B cell (primary cell): ENCODE results near the gene RNU1-2. TPM values are rescaled to one million over a fixed set of nuclear protein-coding genes. Genes with fewer than 3 reads are reported as not detected.

ENCODE experiments used
- ATAC-seq: fragments of 200-7000 bp; cut with Tn5 transposase; one replicate; pipeline ENCODE4 v1.10.0; 2021; ENCODE audit warnings: low read depth, mild to moderate bottlenecking, moderate number of reproducible peaks, moderate library complexity
- CTCF ChIA-PET: fragments of 350-600 bp; sonication (Branson Sonifier 250); formaldehyde crosslinking; loops from one replicate; lab custom pipeline; 2021; ENCODE audit warnings: antibody characterized with exemption, inconsistent platforms; lab: Charles Lee
- POLR2A ChIA-PET: fragments of 350-600 bp; sonication (Branson Sonifier 250); formaldehyde crosslinking; loops from one replicate; lab custom pipeline; 2021; ENCODE audit warnings: antibody characterized with exemption; lab: Charles Lee
- DNase-seq: peaks from one replicate; pipeline ENCODE4 v3.0.0; 2013
- H2AFZ ChIP-seq: 2 replicates; pipeline ENCODE4 v1.6.1; 2012; ENCODE audit warnings: mild to moderate bottlenecking, low read depth, low read length; ENCODE audit not compliant: insufficient read depth, poor library complexity, severe bottlenecking
- H3K27ac ChIP-seq, 2 donors: 1 replicate in 1 of 2; 2 replicates in 1 of 2; pipeline ENCODE4 v1.5.1; 2012 to 2013; ENCODE audit warnings: low read length in 2 of 2, mild to moderate bottlenecking in 2 of 2, moderate library complexity in 1 of 2
- H3K27me3 ChIP-seq, 4 experiments: fragments of 200-600 bp in 1 of 4; sonication (generic) in 1 of 4; replicated peaks in 1 of 4; 1 replicate in 2 of 4; 2 replicates in 2 of 4; pipeline versions ENCODE4 v1.6.1 to v1.7.0; 2013 to 2016; ENCODE audit warnings: low read length in 3 of 4, mild to moderate bottlenecking in 2 of 4, mixed read lengths in 1 of 4, moderate library complexity in 1 of 4; ENCODE audit not compliant: insufficient read depth in 4 of 4, control insufficient read depth in 3 of 4; ENCODE audit errors: control extremely low read depth in 1 of 4
- H3K36me3 ChIP-seq, 2 experiments: replicated peaks in 1 of 2; 1 replicate in 1 of 2; 2 replicates in 1 of 2; pipeline versions ENCODE4 v1.6.1 to v1.7.1; 2013; ENCODE audit warnings: low read length in 1 of 2; ENCODE audit not compliant: insufficient read depth in 2 of 2, control insufficient read depth in 1 of 2; ENCODE audit errors: control extremely low read depth in 1 of 2, extremely low read depth in 1 of 2
- H3K4me1 ChIP-seq, 2 donors: fragments of 200-600 bp in 1 of 2; sonication (generic) in 1 of 2; 1 replicate in 1 of 2; 2 replicates in 1 of 2; pipeline versions ENCODE4 v1.5.1 to v1.6.1; 2013 to 2017; ENCODE audit warnings: low read length in 2 of 2; ENCODE audit not compliant: control insufficient read depth in 2 of 2, insufficient read depth in 2 of 2
- H3K4me2 ChIP-seq: replicated peaks from 2 replicates; pipeline ENCODE3; 2012; ENCODE audit warnings: mild to moderate bottlenecking, low read depth, low read length; ENCODE audit not compliant: poor library complexity, severe bottlenecking
- H3K4me3 ChIP-seq, 5 experiments: fragments of 200-600 bp in 1 of 5; sonication (generic) in 1 of 5; 1 replicate in 3 of 5; 2 replicates in 2 of 5; pipeline versions ENCODE4 v1.5.1 to v1.7.0; 2011 to 2016; ENCODE audit warnings: low read length in 4 of 5, mild to moderate bottlenecking in 4 of 5, low read depth in 2 of 5, control low read depth in 1 of 5, moderate library complexity in 1 of 5; ENCODE audit not compliant: insufficient read depth in 1 of 5; ENCODE audit errors: control extremely low read depth in 1 of 5, extremely low read depth in 1 of 5
- H3K79me2 ChIP-seq: fragments of 200-600 bp; sonication (generic); one replicate; pipeline ENCODE4 v1.6.0; 2016; ENCODE audit warnings: low read length; ENCODE audit not compliant: control insufficient read depth, insufficient read depth
- H3K9ac ChIP-seq: fragments of 200-600 bp; sonication (generic); 2 replicates; pipeline ENCODE4 v1.6.1; 2017; ENCODE audit warnings: mild to moderate bottlenecking, low read length, moderate library complexity
- H3K9me3 ChIP-seq, 3 donors: one replicate each; pipeline versions ENCODE4 v1.6.1 to v1.7.1; 2013; ENCODE audit warnings: low read length in 2 of 3; ENCODE audit not compliant: control insufficient read depth in 2 of 3, insufficient read depth in 1 of 3; ENCODE audit errors: control extremely low read depth in 1 of 3
- H4K20me1 ChIP-seq: 2 replicates; pipeline ENCODE4 v1.6.0; 2012; ENCODE audit warnings: mild to moderate bottlenecking, low read length; ENCODE audit not compliant: insufficient read depth, control insufficient read depth, poor library complexity, severe bottlenecking
- H3K27ac Mint-ChIP-seq: one replicate; pipeline ENCODE4 v1.8.0; 2021; ENCODE audit warnings: mixed read lengths
- H3K27me3 Mint-ChIP-seq: one replicate; pipeline ENCODE4 v1.8.0; 2021; ENCODE audit warnings: mixed read lengths
- H3K4me1 Mint-ChIP-seq: one replicate; pipeline ENCODE4 v1.8.0; 2021; ENCODE audit warnings: mixed read lengths
- H3K4me3 Mint-ChIP-seq: one replicate; pipeline ENCODE4 v1.8.0; 2021; ENCODE audit warnings: mixed read lengths
- H3K9me3 Mint-ChIP-seq: one replicate; pipeline ENCODE4 v1.8.0; 2022; ENCODE audit warnings: mixed read lengths; ENCODE audit not compliant: insufficient read depth
- CTCF ChIP-seq: fragments of 200-600 bp; IDR thresholded peaks from one replicate; pipeline ENCODE4 v1.8.0; 2022; ENCODE audit warnings: antibody characterized with exemption, mild to moderate bottlenecking
- EZH2 ChIP-seq: IDR thresholded peaks from 2 replicates; pipeline ENCODE4 v1.6.1; 2012; ENCODE audit warnings: borderline replicate concordance, low read depth, mild to moderate bottlenecking, moderate library complexity, low read length; ENCODE audit not compliant: insufficient read depth, poor library complexity, severe bottlenecking
- WGBS: methylation state at CpG from one replicate; pipeline ENCODE4 v1.1.5; 2013; ENCODE audit warnings: missing lambda C conversion rate; ENCODE audit not compliant: insufficient coverage; 5-methylcytosine and 5-hydroxymethylcytosine counted together
- intact Hi-C: fragments of 100-400 bp; cut with micrococcal nuclease; formaldehyde crosslinking; loops from one replicate; pipeline ENCODE4 v1.10.0; 2022
- polyA plus RNA-seq: library from polyadenylated mRNA; depleted of rRNA; stranded (reverse); fragments of >200 nt; gene quantifications from 2 replicates; pipeline ENCODE4 v1.2.3, GENCODE V29; 2012
- total RNA-seq, 2 donors: library from RNA; stranded (reverse); fragments of 120-200 nt in 1 of 2; gene quantifications; 1 replicate in 1 of 2; 2 replicates in 1 of 2; pipeline versions ENCODE4 v1.2.3 to v1.2.4, GENCODE V29; 2013 to 2022

The RNU1-2 gene
- total and polyA plus RNA-seq, 2 donors (not counting 1 experiment from before 2014, with no cell fraction given): 4,377 TPM; not detected in 1

GRCh38 chr1:16903054-16903453, 7.3 kb downstream of the RNU1-2 start:
- peak overlapping the region in 1 of 5 experiments; percentile 66 for H3K4me3 ChIP-seq
- Mint-ChIP-seq H3K4me1 (peaks cover 36% of the 10 kb centered on the region), H3K9me3 (peaks cover 5% of the 10 kb centered on the region), H3K27me3 (no peaks in the 10 kb centered on the region), H3K4me3 (peak overlapping the region; percentile 53), H3K27ac (peak overlapping the region; percentile 81)
- ChIA-PET CTCF (no interaction called here), POLR2A (interaction anchor here (1.3 to 2.7 kb wide), 3 partner anchors 7 to 389 kb away, joined by 5 to 17 read pairs (median 16); partner anchors contain the start of genes RNU1-1 and RNU1-2)
- peaks cover 0 to 18% (median 9%) of the 10 kb centered on the region in 3 donors for H3K9me3 ChIP-seq
- H3K27ac ChIP-seq: peak overlapping the region; percentile 8 to 99
- no peaks in the 10 kb centered on the region for H3K36me3 ChIP-seq
- intact Hi-C loops: no loop called here
- no peak for TF ChIP-seq EZH2
- TF ChIP-seq CTCF: no peak
- peak overlapping the region; percentile 77 for H3K4me2 ChIP-seq
- no peak for DNase-seq
- no peaks in the 10 kb centered on the region for H3K79me2 ChIP-seq
- H3K27me3 ChIP-seq: no peaks in the 10 kb centered on the region
- H3K4me1 ChIP-seq: peaks cover 38 to 54% of the 10 kb centered on the region in 2 donors
- H4K20me1 ChIP-seq: no peaks in the 10 kb centered on the region
- WGBS: 85% methylated on average over 2 of the region's 2 CpGs
- H3K9ac ChIP-seq: peak overlapping the region; percentile 84
- ATAC-seq: no peak
- H2AFZ ChIP-seq: no peak overlapping the region

GRCh38 chr1:16903458-16903796, 7.6 kb downstream of the RNU1-2 start:
- H3K79me2 ChIP-seq: no peaks in the 10 kb centered on the region
- H3K27me3 ChIP-seq: no peaks in the 10 kb centered on the region
- intact Hi-C loops: no loop called here
- peak overlapping the region; percentile 81 for H3K27ac Mint-ChIP-seq
- ChIA-PET CTCF (interaction anchor here (2.1 kb wide), 1 partner anchor 11 kb away, joined by 6 read pairs; no protein-coding TSS in a partner anchor), POLR2A (interaction anchor here (0.6 to 2.7 kb wide), 6 partner anchors 7 to 536 kb away, joined by 3 to 17 read pairs (median 4); partner anchors contain the start of genes RNU1-1 and RNU1-2)
- ATAC-seq (no peak), DNase-seq (no peak)
- H3K27me3 Mint-ChIP-seq: no peaks in the 10 kb centered on the region
- H3K4me2 ChIP-seq: peak overlapping the region; percentile 77
- peak overlapping the region; percentile 53 for H3K4me3 Mint-ChIP-seq
- H3K4me1 ChIP-seq: peaks cover 38 to 54% of the 10 kb centered on the region in 2 donors
- TF ChIP-seq CTCF (no peak), EZH2 (no peak)
- no peaks in the 10 kb centered on the region for H3K36me3 ChIP-seq
- H4K20me1 ChIP-seq: no peaks in the 10 kb centered on the region
- peak overlapping the region; percentile 76 for H2AFZ ChIP-seq
- H3K9me3 ChIP-seq: peaks cover 0 to 18% (median 9%) of the 10 kb centered on the region in 3 donors
- H3K4me1 Mint-ChIP-seq: peaks cover 34% of the 10 kb centered on the region
- peak overlapping the region in 4 of 5 experiments; percentile 50 to 68 (median 66) for H3K4me3 ChIP-seq
- peaks cover 5% of the 10 kb centered on the region for H3K9me3 Mint-ChIP-seq
- peak overlapping the region; percentile 96 to 99 for H3K27ac ChIP-seq
- peak overlapping the region; percentile 84 for H3K9ac ChIP-seq
